H1 (cell line): Measurements from ENCODE around the gene KNOP1. TPM values are rescaled to one million over a fixed set of nuclear protein-coding genes. Genes with fewer than 3 reads are reported as not detected.
A peak's percentile ranks its signal among the peaks of the same experiment; 100 is the strongest.

ENCODE experiments used
- CTCF ChIA-PET: fragments of 300-600 bp; sonication (Branson Sonifier 250); formaldehyde crosslinking; loops from one replicate; lab custom pipeline; 2021; ENCODE audit not compliant: partially characterized antibody; lab: Charles Lee
- POLR2A ChIA-PET: fragments of 300-600 bp; sonication (Branson Sonifier 250); formaldehyde crosslinking; loops from one replicate; lab custom pipeline; 2021; ENCODE audit warnings: inconsistent platforms; ENCODE audit not compliant: partially characterized antibody; lab: Charles Lee
- DNase-seq, 2 experiments: peaks; one replicate each; pipeline versions ENCODE4 v3.0.0 to v3.0.0-alpha.2; 2010 to 2022; ENCODE audit warnings: low spot score in 2 of 2, low read depth in 1 of 2, mixed read lengths in 1 of 2
- FAIRE-seq: peaks from 2 replicates; lab custom pipeline; 2011; peaks lifted over from hg19 to GRCh38; lab: Jason Lieb, UNC
- H2AFZ ChIP-seq: 2 replicates; pipeline ENCODE4 v1.8.1; 2012; ENCODE audit warnings: low read length, inconsistent platforms
- H2AK5ac ChIP-seq: 2 replicates; pipeline ENCODE4 v1.6.1; 2013; ENCODE audit warnings: low read depth, low read length
- H2BK120ac ChIP-seq: replicated peaks from 2 replicates; pipeline ENCODE3; 2013; ENCODE audit warnings: low read depth, low read length, inconsistent platforms
- H2BK12ac ChIP-seq: 2 replicates; pipeline ENCODE4 v1.6.1; 2013; ENCODE audit warnings: low read depth, low read length
- H2BK15ac ChIP-seq: 2 replicates; pipeline ENCODE4 v1.6.1; 2013; ENCODE audit warnings: low read length
- H2BK20ac ChIP-seq: 2 replicates; pipeline ENCODE4 v1.6.1; 2013; ENCODE audit warnings: low read length
- H2BK5ac ChIP-seq: 2 replicates; pipeline ENCODE4 v1.6.1; 2013; ENCODE audit warnings: low read depth, low read length
- H3K14ac ChIP-seq: 2 replicates; pipeline ENCODE4 v1.6.1; 2013; ENCODE audit warnings: inconsistent platforms; ENCODE audit not compliant: insufficient read length
- H3K18ac ChIP-seq: 2 replicates; pipeline ENCODE4 v1.6.1; 2013; ENCODE audit warnings: low read length; ENCODE audit errors: extremely low read depth
- H3K23ac ChIP-seq: 2 replicates; pipeline ENCODE4 v1.6.1; 2013; ENCODE audit warnings: inconsistent platforms; ENCODE audit not compliant: insufficient read length
- H3K23me2 ChIP-seq: 2 replicates; pipeline ENCODE4 v1.6.1; 2013; ENCODE audit warnings: low read depth, low read length
- H3K27ac ChIP-seq: 2 replicates; pipeline ENCODE4 v1.6.1; 2011; ENCODE audit warnings: low read depth, low read length, inconsistent platforms
- H3K27me3 ChIP-seq, 4 experiments: replicated peaks in 1 of 4; 1 replicate in 1 of 4; 2 replicates in 3 of 4; pipeline versions ENCODE4 v1.6.1 to v1.8.1; 2011 to 2013; ENCODE audit warnings: low read length in 3 of 4, mild to moderate bottlenecking in 3 of 4, inconsistent platforms in 2 of 4, mixed read lengths in 2 of 4, moderate library complexity in 1 of 4; ENCODE audit not compliant: control insufficient read depth in 3 of 4, insufficient read depth in 3 of 4; ENCODE audit errors: extremely low read depth in 1 of 4
- H3K36me3 ChIP-seq, 4 experiments: 2 replicates each; pipeline versions ENCODE4 v1.6.1 to v1.8.1; 2011 to 2013; ENCODE audit warnings: mild to moderate bottlenecking in 4 of 4, low read length in 3 of 4, moderate library complexity in 2 of 4, control low read depth in 1 of 4, inconsistent platforms in 1 of 4; ENCODE audit not compliant: insufficient read depth in 4 of 4, control insufficient read depth in 2 of 4
- H3K4ac ChIP-seq: replicated peaks from 2 replicates; pipeline ENCODE3; 2013; ENCODE audit warnings: low read length, low read depth, mixed read lengths, inconsistent platforms; ENCODE audit not compliant: insufficient read length
- H3K4me1 ChIP-seq, 4 experiments: replicated peaks in 1 of 4; 1 replicate in 1 of 4; 2 replicates in 3 of 4; pipeline versions ENCODE4 v1.6.1 to v1.8.1; 2011 to 2013; ENCODE audit warnings: low read length in 3 of 4, inconsistent platforms in 2 of 4, mixed read lengths in 1 of 4; ENCODE audit not compliant: insufficient read depth in 4 of 4, control insufficient read depth in 3 of 4
- H3K4me2 ChIP-seq, 2 experiments: 2 replicates each; pipeline versions ENCODE4 v1.6.1 to v1.8.1; 2011 to 2013; ENCODE audit warnings: low read depth in 2 of 2, low read length in 2 of 2, control low read depth in 1 of 2, inconsistent platforms in 1 of 2, mild to moderate bottlenecking in 1 of 2; ENCODE audit not compliant: insufficient read depth in 1 of 2
- H3K4me3 ChIP-seq, 4 experiments: fragments of 200-600, 300-600 bp in 1 of 4; sonication (generic), shearing (Covaris generic), sonication (Bioruptor Twin) in 1 of 4; 2 replicates each; pipeline versions ENCODE4 v1.5.1 to v1.8.1; 2011 to 2016; ENCODE audit warnings: low read length in 4 of 4, low read depth in 3 of 4, control low read depth in 2 of 4, inconsistent platforms in 2 of 4, mild to moderate bottlenecking in 2 of 4, mixed read lengths in 1 of 4, moderate library complexity in 1 of 4; ENCODE audit not compliant: insufficient read depth in 2 of 4; ENCODE audit errors: extremely low read depth in 1 of 4
- H3K56ac ChIP-seq: replicated peaks from 2 replicates; pipeline ENCODE3; 2013; ENCODE audit warnings: low read depth, mild to moderate bottlenecking, mixed read lengths, low read length, inconsistent platforms; ENCODE audit not compliant: insufficient read length
- H3K79me1 ChIP-seq: 2 replicates; pipeline ENCODE4 v1.6.1; 2013; ENCODE audit warnings: low read depth, low read length, control low read depth
- H3K79me2 ChIP-seq, 2 experiments: 2 replicates each; pipeline versions ENCODE4 v1.6.1 to v1.8.1; 2012 to 2013; ENCODE audit warnings: low read length in 2 of 2, mild to moderate bottlenecking in 2 of 2, inconsistent platforms in 1 of 2; ENCODE audit not compliant: insufficient read depth in 2 of 2, control insufficient read depth in 1 of 2
- H3K9ac ChIP-seq, 4 experiments: replicated peaks in 1 of 4; 1 replicate in 1 of 4; 2 replicates in 3 of 4; pipeline versions ENCODE4 v1.6.1 to v1.8.1; 2011 to 2013; ENCODE audit warnings: low read depth in 3 of 4, low read length in 3 of 4, control low read depth in 2 of 4, mild to moderate bottlenecking in 2 of 4, moderate library complexity in 2 of 4, inconsistent platforms in 1 of 4; ENCODE audit errors: extremely low read depth in 1 of 4
- H3K9me3 ChIP-seq, 2 experiments: 2 replicates each; pipeline versions ENCODE4 v1.6.1 to v1.8.1; 2012 to 2013; ENCODE audit warnings: mild to moderate bottlenecking in 2 of 2, moderate library complexity in 2 of 2, control low read depth in 1 of 2, inconsistent platforms in 1 of 2, low read depth in 1 of 2, low read length in 1 of 2, mixed read lengths in 1 of 2; ENCODE audit not compliant: insufficient read depth in 2 of 2
- H4K20me1 ChIP-seq, 2 experiments: replicated peaks in 1 of 2; 2 replicates each; pipeline versions ENCODE3 to v1.8.1; 2011 to 2013; ENCODE audit warnings: inconsistent platforms in 2 of 2, low read length in 2 of 2, mild to moderate bottlenecking in 1 of 2; ENCODE audit not compliant: insufficient read depth in 2 of 2, control insufficient read depth in 1 of 2
- H4K5ac ChIP-seq: 2 replicates; pipeline ENCODE4 v1.6.1; 2013; ENCODE audit warnings: low read length, low read depth, mixed read lengths, inconsistent platforms; ENCODE audit not compliant: insufficient read length
- H4K8ac ChIP-seq: 2 replicates; pipeline ENCODE4 v1.8.0; 2013; ENCODE audit warnings: mild to moderate bottlenecking, moderate library complexity, low read length, inconsistent platforms; ENCODE audit not compliant: insufficient read depth; ENCODE audit errors: extremely low read depth
- H4K91ac ChIP-seq: replicated peaks from 2 replicates; pipeline ENCODE3; 2013; ENCODE audit warnings: low read length, mixed read lengths, inconsistent platforms; ENCODE audit not compliant: insufficient read length
- BACH1 ChIP-seq: IDR thresholded peaks from 2 replicates; pipeline ENCODE4 v1.6.1; 2012; ENCODE audit warnings: low read length, improper control_type of control experiment
- JUN ChIP-seq: IDR thresholded peaks from 2 replicates; pipeline ENCODE4 v1.6.1; 2011; ENCODE audit warnings: low read depth, mild to moderate bottlenecking, improper control_type of control experiment, low read length
- MAX ChIP-seq: IDR thresholded peaks from 2 replicates; pipeline ENCODE4 v1.6.1; 2012; ENCODE audit warnings: inconsistent platforms
- TAF7 ChIP-seq: optimal IDR thresholded peaks from 2 replicates; pipeline ENCODE3; 2011; ENCODE audit warnings: low read depth, mild to moderate bottlenecking, inconsistent platforms, low read length, moderate library complexity, borderline replicate concordance
- WGBS, 2 experiments: shearing (Covaris generic) in 1 of 2; methylation state at CpG; one replicate each; pipeline versions ENCODE4 v1.1.6 to v1.1.7; 2013 to 2015; ENCODE audit warnings: low lambda C conversion rate in 2 of 2, mixed read lengths in 2 of 2, inconsistent platforms in 1 of 2, low coverage in 1 of 2, missing lambda C conversion rate in 1 of 2; ENCODE audit not compliant: insufficient replicate concordance in 2 of 2, insufficient coverage in 1 of 2, insufficient read length in 1 of 2; ENCODE audit errors: extremely low coverage in 1 of 2, missing lambda C conversion rate in 1 of 2; 5-methylcytosine and 5-hydroxymethylcytosine counted together
- polyA plus RNA-seq, 7 experiments: library from polyadenylated mRNA; depleted of rRNA in 3 of 7; stranded (reverse) in 5 of 7; unstranded in 2 of 7; fragments of >200 nt in 5 of 7; fragments of 200-250 nt in 2 of 7; gene quantifications; 1 replicate in 5 of 7; 2 replicates in 1 of 7; 4 replicates in 1 of 7; pipeline versions ENCODE4 v1.2.1 to v1.2.3, GENCODE V29; 2011 to 2013; ENCODE audit warnings: missing spikeins in 2 of 7, mixed read lengths in 2 of 7
- total RNA-seq: library from RNA; stranded (reverse); fragmentation: NEBNext Ultra II Directional; extraction: Animal tissue kit (Norgen Biotek cat#: 25700); gene quantifications from 2 replicates; pipeline ENCODE4 v1.2.1, GENCODE V29; 2021

KNOP1 gene
- total and polyA plus RNA-seq, 2 of the 8 experiments (the other 6 are each of a cell fraction or from before 2014, with no cell fraction given): 21.6 to 87.9 TPM

GRCh38 chr16:19765860-19766553, 48.0 kb upstream of the KNOP1 start:
- no peak overlapping the region for H3K56ac ChIP-seq
- H4K5ac ChIP-seq: no peak overlapping the region
- no peaks in the 10 kb centered on the region for H3K27me3 ChIP-seq
- H3K36me3 ChIP-seq: no peaks in the 10 kb centered on the region
- no peak overlapping the region for H2AFZ ChIP-seq
- H4K8ac ChIP-seq: no peak overlapping the region
- H3K14ac ChIP-seq: no peak overlapping the region
- no peak for DNase-seq
- no peak overlapping the region for H3K4me3 ChIP-seq
- TF ChIP-seq MAX: 0 out of 2 replicates have a peak, but pooled peaks have one; percentile 14
- TF ChIP-seq BACH1: no peak
- TF ChIP-seq TAF7: no peak
- TF ChIP-seq JUN: no peak
- CTCF ChIA-PET: interaction anchor here (0.8 to 1.2 kb wide), 3 partner anchors 9 to 113 kb away, joined by 3 read pairs; no protein-coding TSS in a partner anchor
- H3K23ac ChIP-seq: no peak overlapping the region
- H3K9ac ChIP-seq: no peak overlapping the region
- peaks cover 0 to 4% (median 3%) of the 10 kb centered on the region in 4 experiments; a peak in 3 of 7 replicates for H3K4me1 ChIP-seq
- no peak overlapping the region for H2BK15ac ChIP-seq
- H2BK5ac ChIP-seq: no peak overlapping the region
- WGBS, 2 experiments: 84% methylated on average over 6 of the region's 6 CpGs; no CpG with 5 or more reads in 1 of the 2 experiments
- no peak for FAIRE-seq
- no peaks in the 10 kb centered on the region for H3K23me2 ChIP-seq
- no peak overlapping the region for H4K91ac ChIP-seq
- H3K79me1 ChIP-seq: no peaks in the 10 kb centered on the region
- peak overlapping the region; percentile 27; the same call in 1 of the 2 replicates for H3K18ac ChIP-seq
- POLR2A ChIA-PET: interaction anchor here (0.5 kb wide), 1 partner anchor 195 kb away, joined by 3 read pairs; no protein-coding TSS in a partner anchor
- H3K27ac ChIP-seq: no peak overlapping the region
- H3K4me2 ChIP-seq: no peak overlapping the region
- no peak overlapping the region for H2BK20ac ChIP-seq
- H4K20me1 ChIP-seq: no peaks in the 10 kb centered on the region
- H3K9me3 ChIP-seq: peaks cover 5 to 7% of the 10 kb centered on the region in 2 experiments; a peak in 3 of 4 replicates
- H3K79me2 ChIP-seq: no peaks in the 10 kb centered on the region
- H2AK5ac ChIP-seq: no peak overlapping the region
- H2BK12ac ChIP-seq: 0 out of 2 replicates have a peak overlapping the region, but pooled peaks have one; percentile 6
- no peak overlapping the region for H2BK120ac ChIP-seq
- no peak overlapping the region for H3K4ac ChIP-seq
